Activated naive CD4-positive, alpha-beta T cell treated with Interleukin-2 at 50 U/mL for 16 hours (primary cell): ENCODE results near the gene BMPR1A.

Source experiments
- DNase-seq: peaks from one replicate; pipeline ENCODE4 v3.0.0-alpha.2; 2020

The BMPR1A gene

DNA sequence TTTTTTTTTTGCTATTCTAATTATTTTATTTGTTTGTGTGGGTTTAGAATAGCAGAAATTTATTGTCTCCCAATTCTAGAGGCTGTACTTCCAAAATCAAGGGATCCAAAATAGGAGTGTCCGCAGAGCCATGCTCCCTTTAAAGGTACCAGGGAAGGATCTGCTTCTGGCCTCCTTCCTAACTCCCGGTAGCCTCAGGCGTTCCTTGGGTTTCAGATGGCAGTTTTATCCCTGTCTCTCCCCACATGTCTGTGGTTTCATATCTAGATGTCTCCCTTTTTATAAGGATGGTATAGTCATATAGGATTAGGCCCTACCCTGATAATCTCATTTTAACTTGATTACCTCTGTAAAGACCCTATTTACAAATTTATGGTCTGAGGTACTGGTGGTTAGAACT lies 48.4 kb downstream of the BMPR1A start:
- DNase-seq: no peak

DNA sequence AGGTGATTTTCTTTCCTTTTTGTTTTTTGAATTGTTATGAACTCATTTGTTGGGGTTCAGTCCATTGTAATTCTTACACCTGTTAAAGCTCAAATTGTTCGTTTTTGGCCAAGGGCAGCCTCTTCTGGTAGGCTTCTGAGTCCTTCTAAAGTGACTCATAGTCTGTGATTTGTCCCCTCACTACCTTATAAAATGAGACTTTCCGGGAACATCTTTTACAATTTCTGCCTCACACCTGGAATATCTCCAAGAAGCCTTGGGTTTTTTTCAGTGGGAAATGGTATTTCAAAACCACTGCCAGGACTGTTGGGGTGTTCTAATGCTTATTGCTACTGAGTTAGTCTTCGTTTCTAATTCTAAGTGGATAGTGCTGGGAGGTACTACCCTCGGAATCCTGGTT lies 56.7 kb downstream of the BMPR1A start:
- DNase-seq: no peak

GRCh38 chr10:86813982-86814381 lies 57.6 kb downstream of the BMPR1A start:
- DNase-seq: no peak

- DNase-seq: no peak
Observed at GRCh38 chr10:86815035-86815617, 58.7 kb downstream of the BMPR1A start.

DNA sequence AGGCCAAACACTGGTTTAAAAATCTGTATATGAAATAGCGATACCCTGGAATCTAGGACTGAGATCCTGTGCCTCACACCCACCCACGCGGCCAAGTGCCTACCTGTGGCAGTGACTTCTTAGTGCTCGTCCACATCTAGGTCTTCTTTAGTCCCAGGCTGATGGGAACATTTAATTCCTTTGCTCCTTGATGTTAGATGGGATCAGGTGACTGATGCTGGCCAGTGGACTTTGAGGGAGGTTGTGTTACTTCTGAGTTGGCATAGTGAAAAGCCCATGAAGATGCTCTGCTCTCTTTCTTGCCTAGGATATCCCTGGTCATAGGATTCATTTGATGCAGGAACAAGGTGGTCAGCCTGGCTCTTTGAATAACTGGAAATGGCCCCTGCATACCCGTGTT lies 59.2 kb downstream of the BMPR1A start:
- DNase-seq: no peak

- DNase-seq: no peak
Observed at GRCh38 chr10:86817246-86817645, 60.8 kb downstream of the BMPR1A start.

GRCh38 chr10:86819567-86819966 lies 63.1 kb downstream of the BMPR1A start:
- DNase-seq: no peak

DNA sequence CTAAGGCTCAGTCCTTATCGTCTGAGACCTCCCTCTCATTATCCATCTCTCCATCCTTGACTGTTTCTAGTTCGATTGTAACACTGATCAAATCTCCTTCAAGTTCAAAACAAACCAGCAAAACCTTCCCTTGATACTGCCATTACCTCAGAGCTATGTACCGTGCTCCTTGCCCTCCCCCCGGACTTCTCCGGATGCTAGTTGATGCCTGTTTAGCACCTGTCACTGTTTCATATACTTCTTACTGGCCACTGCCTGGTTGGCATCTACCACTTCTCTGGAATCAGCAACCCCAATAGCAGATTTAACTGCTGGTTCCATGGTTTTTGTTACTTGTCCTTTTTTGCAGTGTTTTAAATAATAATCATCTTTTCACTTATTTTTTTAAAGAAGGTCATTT lies 64.1 kb downstream of the BMPR1A start:
- DNase-seq: no peak

- no peak for DNase-seq
Observed at GRCh38 chr10:86821388-86821999, 65.1 kb downstream of the BMPR1A start.

DNA sequence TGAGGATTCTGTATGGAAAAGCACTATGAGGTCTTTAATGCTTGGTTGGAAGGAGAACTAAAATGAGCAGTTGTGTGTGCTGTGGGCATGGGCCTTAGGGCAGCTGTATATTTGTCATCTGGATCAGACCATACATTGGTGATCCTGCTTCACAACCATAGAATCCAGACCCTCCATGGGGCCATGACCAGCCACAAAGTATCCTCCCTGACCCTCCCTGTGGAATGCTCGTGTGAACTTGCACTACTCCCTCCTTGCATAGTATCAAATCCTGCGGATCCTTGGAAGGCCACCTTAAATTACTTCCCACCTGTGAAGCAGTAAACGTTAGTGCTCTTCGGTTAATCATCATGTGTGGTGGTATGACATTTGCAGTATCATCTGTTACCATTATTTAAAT lies 67.1 kb downstream of the BMPR1A start:
- DNase-seq: no peak

DNA sequence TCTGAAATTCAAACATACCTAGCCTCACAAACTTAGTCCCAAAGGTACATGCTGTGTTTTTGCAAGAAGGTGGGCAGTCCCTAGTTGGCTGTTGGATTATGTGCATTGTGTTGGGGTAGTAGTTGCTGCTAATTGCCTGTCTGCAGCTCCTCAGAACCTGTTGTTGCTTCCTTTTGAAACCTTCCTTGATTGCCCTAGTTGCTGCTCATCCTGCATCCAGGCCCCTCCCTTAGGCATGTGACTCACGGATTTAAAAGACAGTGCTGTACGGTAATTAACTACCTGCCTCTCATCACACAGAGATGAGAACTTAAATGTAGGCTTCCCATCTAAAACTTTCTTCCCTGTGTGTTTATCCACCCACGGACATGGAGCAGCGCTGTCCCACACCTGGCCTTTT lies 67.7 kb downstream of the BMPR1A start:
- no peak for DNase-seq

DNA sequence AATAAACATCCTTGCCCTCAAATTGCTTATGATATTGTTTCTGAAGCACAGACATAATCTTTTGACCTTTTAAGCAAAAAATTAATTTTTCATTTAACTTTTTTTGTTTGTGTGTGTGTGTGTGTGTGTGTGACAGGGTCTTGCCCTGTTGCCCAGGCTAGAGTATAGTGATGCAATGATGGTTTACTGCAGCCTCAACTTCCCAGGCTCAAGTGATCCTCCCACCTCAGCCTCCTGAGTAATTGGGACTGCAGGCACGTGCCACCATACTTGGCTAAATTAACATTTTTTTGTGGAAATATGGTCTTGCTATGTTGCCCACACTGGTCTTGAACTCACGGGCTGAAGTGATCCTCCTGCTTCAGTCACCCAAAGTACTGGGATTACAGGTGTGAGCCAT lies 68.9 kb downstream of the BMPR1A start:
- no peak for DNase-seq

DNA sequence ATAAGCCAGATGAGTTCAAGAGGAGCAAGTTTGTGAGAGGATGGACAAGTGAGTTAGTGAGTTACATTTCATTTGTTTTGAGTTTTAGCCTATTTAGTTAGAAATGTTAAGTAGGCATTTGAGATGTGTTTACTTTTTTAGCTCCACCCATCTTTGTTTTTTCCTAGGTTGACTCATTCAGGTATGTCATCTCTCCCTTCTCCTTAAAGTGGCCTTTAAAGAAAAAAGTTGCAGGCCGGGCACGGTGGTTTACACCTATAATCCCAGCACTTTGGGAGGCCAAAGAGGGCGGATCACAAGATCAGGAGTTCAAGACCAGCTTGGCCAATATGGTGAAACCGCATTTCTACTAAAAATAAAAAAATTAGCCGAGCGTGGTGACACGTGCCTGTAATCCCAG lies 71.2 kb downstream of the BMPR1A start:
- no peak for DNase-seq

- DNase-seq: no peak
Observed at GRCh38 chr10:86828145-86828544, 71.7 kb downstream of the BMPR1A start.

GRCh38 chr10:86829472-86829871 lies 73.1 kb downstream of the BMPR1A start:
- DNase-seq: no peak

DNA sequence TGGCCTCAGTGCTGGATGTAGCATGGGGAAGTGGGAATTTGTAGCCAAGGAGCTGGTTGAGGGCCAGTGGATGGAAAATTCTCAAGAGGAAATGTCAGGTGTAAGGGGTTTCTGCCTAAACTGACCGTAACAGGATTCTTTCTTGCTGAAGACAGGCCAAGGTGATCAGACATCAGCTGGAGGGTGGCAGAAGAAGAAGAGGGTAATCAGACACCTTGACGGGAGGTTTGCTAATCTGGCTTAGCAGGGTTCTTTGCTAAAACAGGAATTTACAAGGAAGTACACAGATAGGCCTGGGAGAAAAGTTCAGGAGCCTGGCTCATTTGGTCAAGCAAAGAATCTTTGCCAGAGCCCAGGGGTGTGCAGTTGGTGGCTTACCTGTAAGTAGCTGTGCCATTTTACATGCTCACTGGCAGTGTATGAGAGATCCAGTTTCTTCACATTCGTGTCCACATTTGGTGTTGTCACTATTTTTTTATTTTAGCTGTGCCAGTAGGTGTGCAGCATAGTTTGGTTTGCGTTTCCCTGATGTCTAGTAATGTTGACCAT lies 73.7 kb downstream of the BMPR1A start:
- DNase-seq: no peak

DNA sequence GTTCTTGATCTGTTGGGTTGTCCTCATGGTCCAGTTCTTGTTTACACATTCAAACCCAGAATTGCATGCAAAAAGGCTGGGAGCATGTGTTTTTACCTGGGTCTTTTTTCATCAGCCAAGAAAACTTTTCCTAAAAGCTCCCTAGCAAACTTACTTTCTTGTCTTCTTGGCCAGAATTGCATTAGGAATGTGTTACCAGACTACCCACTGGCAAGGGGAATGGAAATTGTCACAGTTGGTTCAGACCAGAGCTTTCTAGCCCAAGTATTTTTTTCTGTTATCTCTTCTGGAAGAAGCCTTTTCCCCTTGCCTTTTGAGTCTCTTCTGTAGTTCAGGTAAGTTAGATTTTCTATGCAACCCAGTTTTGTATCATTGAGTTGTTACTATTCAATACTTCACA lies 77.5 kb downstream of the BMPR1A start:
- DNase-seq: no peak

DNA sequence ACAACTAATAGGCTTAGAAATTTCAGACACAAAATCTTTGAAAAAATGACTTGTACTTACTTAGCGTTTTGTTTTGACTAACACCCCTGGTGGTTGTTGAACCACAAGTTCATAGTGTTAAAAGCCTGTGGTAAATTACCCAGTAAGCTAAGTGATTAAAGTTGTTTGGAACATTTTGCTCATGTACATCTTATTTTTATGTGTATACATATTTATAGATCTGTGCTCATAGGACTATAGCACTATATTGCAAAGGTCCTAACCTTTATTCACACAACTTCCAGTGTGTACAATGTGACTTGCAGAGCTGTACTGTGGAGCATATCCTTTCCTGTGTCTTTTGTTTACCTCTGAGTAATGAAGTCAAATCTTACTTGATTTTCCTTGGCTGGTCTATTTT lies 79.6 kb downstream of the BMPR1A start:
- no peak for DNase-seq

- DNase-seq: no peak
Observed at GRCh38 chr10:86837663-86838062, 81.2 kb downstream of the BMPR1A start.

GRCh38 chr10:86840498-86840897 lies 84.1 kb downstream of the BMPR1A start:
- no peak for DNase-seq

- no peak for DNase-seq
Observed at GRCh38 chr10:86846088-86846487, 89.7 kb downstream of the BMPR1A start.

DNA sequence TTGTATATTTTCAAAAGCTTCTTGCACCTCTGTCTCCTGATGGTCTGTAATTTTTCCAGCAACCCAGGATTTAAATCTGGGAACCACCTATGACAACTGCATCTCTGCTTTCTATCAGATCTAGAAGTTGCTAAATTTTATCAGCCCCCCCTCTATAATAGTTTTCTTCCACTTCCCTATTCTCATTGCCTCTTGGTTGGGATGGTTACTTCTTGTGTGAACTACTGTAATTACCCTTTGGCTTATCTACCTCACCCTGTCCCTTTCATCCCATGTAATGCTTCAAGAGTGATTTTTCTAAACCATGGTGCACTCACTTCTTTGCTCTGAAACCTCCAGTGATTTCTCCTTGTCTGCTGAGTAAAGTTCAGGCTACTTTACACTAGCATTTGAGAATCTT lies 92.3 kb downstream of the BMPR1A start:
- no peak for DNase-seq

DNA sequence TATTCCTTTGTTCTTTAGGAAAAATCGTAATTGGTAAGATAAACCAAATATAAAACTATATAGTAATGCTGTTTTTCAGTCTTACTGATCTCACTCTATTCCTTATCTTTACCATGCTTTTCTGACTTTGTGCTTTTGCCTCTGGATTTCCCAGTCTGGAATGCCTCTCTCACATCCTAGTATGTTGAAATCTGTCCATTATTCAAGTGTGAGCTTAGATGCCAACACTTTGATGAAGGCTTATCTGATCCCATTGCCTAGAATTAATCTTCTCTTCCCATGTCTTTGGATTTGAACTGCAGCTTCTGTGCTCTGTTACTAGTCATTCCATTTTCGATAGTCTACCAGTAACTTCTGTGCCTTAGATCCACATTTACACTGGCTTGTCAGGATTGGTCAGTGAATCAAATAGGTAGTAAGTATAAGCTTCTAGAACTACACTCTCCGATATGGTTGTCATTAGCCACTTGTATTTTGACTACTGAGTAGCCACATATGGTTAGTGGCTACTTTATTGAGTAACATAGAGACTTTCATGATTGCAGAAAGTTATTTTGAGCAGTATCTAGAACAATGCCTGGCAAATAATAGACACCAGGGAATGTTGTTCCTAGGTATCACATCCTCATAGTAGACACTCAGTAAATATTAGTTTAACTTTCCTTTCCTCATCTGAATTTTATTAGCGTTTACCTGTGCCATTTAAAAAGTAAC lies 92.9 kb downstream of the BMPR1A start:
- DNase-seq: no peak

- no peak for DNase-seq
Observed at GRCh38 chr10:86850481-86850880, 94.1 kb downstream of the BMPR1A start.
